ENCODE measurements around the gene LRRC7.

Gene LRRC7

DNA sequence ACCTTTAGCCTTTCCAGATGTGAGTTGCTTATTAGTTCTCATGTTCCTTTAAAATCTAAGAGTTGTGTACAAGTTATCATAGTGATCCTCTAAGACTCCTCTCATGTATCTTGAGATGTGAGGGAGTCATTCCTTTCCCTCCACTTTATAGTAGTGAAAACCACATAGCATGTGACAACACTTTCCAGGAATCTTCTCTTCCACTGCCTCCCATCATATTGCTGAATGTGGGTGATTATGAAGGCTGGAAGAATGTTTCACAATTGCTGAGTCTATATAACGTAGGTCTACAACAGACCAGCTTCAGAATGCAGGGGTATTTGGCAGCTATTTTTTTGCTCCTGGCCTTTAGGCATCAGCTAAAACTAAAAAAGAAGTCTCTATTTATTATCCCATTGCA lies 44.7 kb upstream of the LRRC7 start:
- no peaks in the 10 kb centered on the region for H3K36me3 ChIP-seq (ENCODE audit: insufficient read depth, low read length)
- H3K79me2 ChIP-seq (ENCODE audit: insufficient read depth, low read length): no peaks in the 10 kb centered on the region
- H3K27me3 ChIP-seq (ENCODE audit: insufficient read depth, low read length, poor library complexity, severe bottlenecking): no peaks in the 10 kb centered on the region
- H3K9me2 ChIP-seq (replicated peaks; ENCODE audit: low read depth, low read length): no peaks in the 10 kb centered on the region
- H4K20me1 ChIP-seq (ENCODE audit: insufficient read depth, low read length, poor library complexity, severe bottlenecking): no peaks in the 10 kb centered on the region
- H3K9me3 ChIP-seq (ENCODE audit: insufficient read depth, low read depth, low read length): no peaks in the 10 kb centered on the region
- H3K4me2 ChIP-seq (ENCODE audit: low read depth, low read length, poor library complexity, severe bottlenecking): no peak overlapping the region
- no peaks in the 10 kb centered on the region for H3K4me1 ChIP-seq (ENCODE audit: insufficient read depth, low read length, poor library complexity, severe bottlenecking)
- no peak overlapping the region for H3K9ac ChIP-seq (ENCODE audit: low read depth, low read length, poor library complexity, severe bottlenecking)
- H3K4me3 ChIP-seq (ENCODE audit: low read length, poor library complexity, severe bottlenecking): no peak overlapping the region
- no peaks in the 10 kb centered on the region for H3F3A ChIP-seq (ENCODE audit: low read depth)
- no peak overlapping the region for H2AFZ ChIP-seq (ENCODE audit: low read length)
- no peak for TF ChIP-seq EZH2phosphoT487 (IDR thresholded peaks at IDR 0.05; ENCODE audit: borderline replicate concordance)
- TF ChIP-seq, protein P1, sequence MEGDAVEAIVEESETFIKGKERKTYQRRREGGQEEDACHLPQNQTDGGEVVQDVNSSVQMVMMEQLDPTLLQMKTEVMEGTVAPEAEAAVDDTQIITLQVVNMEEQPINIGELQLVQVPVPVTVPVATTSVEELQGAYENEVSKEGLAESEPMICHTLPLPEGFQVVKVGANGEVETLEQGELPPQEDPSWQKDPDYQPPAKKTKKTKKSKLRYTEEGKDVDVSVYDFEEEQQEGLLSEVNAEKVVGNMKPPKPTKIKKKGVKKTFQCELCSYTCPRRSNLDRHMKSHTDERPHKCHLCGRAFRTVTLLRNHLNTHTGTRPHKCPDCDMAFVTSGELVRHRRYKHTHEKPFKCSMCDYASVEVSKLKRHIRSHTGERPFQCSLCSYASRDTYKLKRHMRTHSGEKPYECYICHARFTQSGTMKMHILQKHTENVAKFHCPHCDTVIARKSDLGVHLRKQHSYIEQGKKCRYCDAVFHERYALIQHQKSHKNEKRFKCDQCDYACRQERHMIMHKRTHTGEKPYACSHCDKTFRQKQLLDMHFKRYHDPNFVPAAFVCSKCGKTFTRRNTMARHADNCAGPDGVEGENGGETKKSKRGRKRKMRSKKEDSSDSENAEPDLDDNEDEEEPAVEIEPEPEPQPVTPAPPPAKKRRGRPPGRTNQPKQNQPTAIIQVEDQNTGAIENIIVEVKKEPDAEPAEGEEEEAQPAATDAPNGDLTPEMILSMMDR (conservative IDR thresholded peaks at IDR 0.05; ENCODE audit: low read length): no peak

DNA sequence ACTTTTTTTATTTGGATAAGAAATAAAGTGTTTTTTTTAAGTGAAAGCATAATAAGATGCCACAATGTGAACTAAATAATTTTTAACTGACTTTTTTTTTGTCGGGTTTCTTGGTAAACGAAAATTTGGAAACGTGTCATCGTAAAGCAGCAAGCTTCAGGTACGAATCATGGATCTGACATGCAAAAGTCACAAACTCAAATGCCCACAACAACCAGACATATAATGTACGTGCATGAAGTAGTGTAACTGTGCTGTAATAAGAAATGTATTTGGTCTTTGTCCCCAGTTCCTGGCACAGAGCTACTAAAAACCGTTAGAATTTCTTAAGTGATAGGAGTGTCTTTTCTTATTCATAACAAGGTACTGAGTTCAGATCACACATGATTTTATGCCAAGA lies 44.3 kb upstream of the LRRC7 start:
- Histone ChIP-seq H4K20me1 (ENCODE audit: insufficient read depth, low read length, poor library complexity, severe bottlenecking) (no peaks in the 10 kb centered on the region), H2AFZ (ENCODE audit: low read length) (no peak overlapping the region), H3K4me3 (ENCODE audit: low read length, poor library complexity, severe bottlenecking) (no peak overlapping the region), H3K9me3 (ENCODE audit: insufficient read depth, low read depth, low read length) (no peaks in the 10 kb centered on the region), H3K4me2 (ENCODE audit: low read depth, low read length, poor library complexity, severe bottlenecking) (no peak overlapping the region), H3K79me2 (ENCODE audit: insufficient read depth, low read length) (no peaks in the 10 kb centered on the region), H3K36me3 (ENCODE audit: insufficient read depth, low read length) (no peaks in the 10 kb centered on the region), H3F3A (ENCODE audit: low read depth) (no peaks in the 10 kb centered on the region), H3K9ac (ENCODE audit: low read depth, low read length, poor library complexity, severe bottlenecking) (no peak overlapping the region), H3K4me1 (ENCODE audit: insufficient read depth, low read length, poor library complexity, severe bottlenecking) (no peaks in the 10 kb centered on the region), H3K27me3 (ENCODE audit: insufficient read depth, low read length, poor library complexity, severe bottlenecking) (no peaks in the 10 kb centered on the region), H3K9me2 (replicated peaks; ENCODE audit: low read depth, low read length) (no peaks in the 10 kb centered on the region)
- TF ChIP-seq EZH2phosphoT487 (IDR thresholded peaks at IDR 0.05; ENCODE audit: borderline replicate concordance): no peak
- TF ChIP-seq, protein P1 (conservative IDR thresholded peaks at IDR 0.05; ENCODE audit: low read length): no peak

GRCh38 chr1:69524015-69524414 lies 43.7 kb upstream of the LRRC7 start:
- Histone ChIP-seq H3K79me2 (ENCODE audit: insufficient read depth, low read length) (no peaks in the 10 kb centered on the region), H3K9ac (ENCODE audit: low read depth, low read length, poor library complexity, severe bottlenecking) (no peak overlapping the region), H3K9me2 (replicated peaks; ENCODE audit: low read depth, low read length) (no peaks in the 10 kb centered on the region), H3K4me1 (ENCODE audit: insufficient read depth, low read length, poor library complexity, severe bottlenecking) (no peaks in the 10 kb centered on the region), H3K9me3 (ENCODE audit: insufficient read depth, low read depth, low read length) (no peaks in the 10 kb centered on the region), H2AFZ (ENCODE audit: low read length) (no peak overlapping the region), H4K20me1 (ENCODE audit: insufficient read depth, low read length, poor library complexity, severe bottlenecking) (no peaks in the 10 kb centered on the region), H3K27me3 (ENCODE audit: insufficient read depth, low read length, poor library complexity, severe bottlenecking) (no peaks in the 10 kb centered on the region), H3K4me2 (ENCODE audit: low read depth, low read length, poor library complexity, severe bottlenecking) (no peak overlapping the region), H3F3A (ENCODE audit: low read depth) (no peaks in the 10 kb centered on the region), H3K36me3 (ENCODE audit: insufficient read depth, low read length) (no peaks in the 10 kb centered on the region), H3K4me3 (ENCODE audit: low read length, poor library complexity, severe bottlenecking) (no peak overlapping the region)
- no peak for TF ChIP-seq EZH2phosphoT487 (IDR thresholded peaks at IDR 0.05; ENCODE audit: borderline replicate concordance)
- TF ChIP-seq, protein P1 (conservative IDR thresholded peaks at IDR 0.05; ENCODE audit: low read length): no peak
